GM19238 (cell line): ENCODE results near the gene TSPY10.
"Not testable (repeated sequence)": the region's sequence is repeated elsewhere in the genome, so short reads cannot be mapped to it uniquely, and the experiment has no call there.

Source experiments
- DNase-seq: peaks from one replicate; pipeline ENCODE4 v3.0.0; 2011; ENCODE audit warnings: low spot score; ENCODE audit not compliant: insufficient read length

TSPY10 gene

GRCh38 chrY:9527580-9527979 lies at the start of gene TSPY10:
TSS of gene TSPY10 (plus strand) at chrY:9527880. CDS start at chrY:9527926, 46 bp downstream.
- not testable (repeated sequence) for DNase-seq

- not testable (repeated sequence) for DNase-seq
Observed at GRCh38 chrY:9486967-9487366, 40.7 kb upstream of the TSPY10 start, which contains the start of gene TSPY9. TSS of gene TSPY9 (plus strand) at chrY:9487267. CDS start at chrY:9487313, 46 bp downstream.

- DNase-seq = not testable (repeated sequence)
Observed at GRCh38 chrY:9504396-9504795, 23.3 kb upstream of the TSPY10 start.

- DNase-seq = not testable (repeated sequence)
Observed at GRCh38 chrY:9516287-9516686, 11.4 kb upstream of the TSPY10 start.
